Tibial nerve (tissue), 4 donors: ENCODE data around the gene SETD1A. TPM values are rescaled to one million over a fixed set of nuclear protein-coding genes. Genes with fewer than 3 reads are reported as not detected.

Experiments used
- DNase-seq, 2 donors: peaks; one replicate each; pipeline ENCODE4 v3.0.0-alpha.2; 2019; ENCODE audit warnings: low spot score in 2 of 2
- H3K27ac ChIP-seq, 4 donors: fragments of 200-600 bp; sonication (generic) in 3 of 4; one replicate each; pipeline ENCODE4 v1.5.1; 2017 to 2019; ENCODE audit warnings: mild to moderate bottlenecking in 1 of 4
- H3K27me3 ChIP-seq, 2 donors: fragments of 200-600 bp; sonication (generic) in 1 of 2; one replicate each; pipeline versions ENCODE4 v1.5.1 to v1.6.0; 2017 to 2019
- H3K36me3 ChIP-seq, 3 donors: fragments of 200-600 bp; sonication (generic); one replicate each; pipeline ENCODE4 v1.5.1; 2018 to 2019
- H3K4me1 ChIP-seq, 4 donors: fragments of 200-600 bp; sonication (generic) in 3 of 4; one replicate each; pipeline ENCODE4 v1.5.1; 2017 to 2019
- H3K4me3 ChIP-seq, 4 donors: fragments of 200-600 bp; sonication (generic) in 3 of 4; one replicate each; pipeline ENCODE4 v1.5.1; 2017 to 2019; ENCODE audit warnings: mild to moderate bottlenecking in 1 of 4, moderate library complexity in 1 of 4
- H3K9me3 ChIP-seq, 4 donors: fragments of 200-600 bp; sonication (generic) in 3 of 4; one replicate each; pipeline ENCODE4 v1.5.1; 2017 to 2019
- CTCF ChIP-seq, 5 experiments: fragments of 200-600 bp in 3 of 5; fragments of 450-650 bp in 2 of 5; sonication (generic) in 3 of 5; IDR thresholded peaks; one replicate each; pipeline ENCODE4 v1.5.1; 2016 to 2019; ENCODE audit warnings: antibody characterized with exemption in 5 of 5, mild to moderate bottlenecking in 3 of 5, moderate library complexity in 2 of 5
- EP300 ChIP-seq, 2 donors: sonication (generic); formaldehyde crosslinking; IDR thresholded peaks; one replicate each; pipeline ENCODE4 v1.6.1; 2017; ENCODE audit warnings: antibody characterized with exemption in 2 of 2, mild to moderate bottlenecking in 1 of 2
- POLR2A ChIP-seq, 2 donors: fragments of 450-650 bp; IDR thresholded peaks; one replicate each; pipeline ENCODE4 v1.6.1; 2017; ENCODE audit warnings: antibody characterized with exemption in 2 of 2, mild to moderate bottlenecking in 2 of 2, moderate library complexity in 2 of 2
- WGBS, 2 donors: methylation state at CpG; one replicate each; pipeline ENCODE4 v1.1.5; 2018; 5-methylcytosine and 5-hydroxymethylcytosine counted together
- total RNA-seq, 4 donors: library from RNA; depleted of rRNA; stranded (reverse); fragments of >200 nt; gene quantifications; one replicate each; pipeline ENCODE4 v1.1.0, GENCODE V29; 2016

SETD1A gene
- total RNA-seq, 4 donors from 2014 or later: 7.9 to 17.1 (median 10.7) TPM

DNA sequence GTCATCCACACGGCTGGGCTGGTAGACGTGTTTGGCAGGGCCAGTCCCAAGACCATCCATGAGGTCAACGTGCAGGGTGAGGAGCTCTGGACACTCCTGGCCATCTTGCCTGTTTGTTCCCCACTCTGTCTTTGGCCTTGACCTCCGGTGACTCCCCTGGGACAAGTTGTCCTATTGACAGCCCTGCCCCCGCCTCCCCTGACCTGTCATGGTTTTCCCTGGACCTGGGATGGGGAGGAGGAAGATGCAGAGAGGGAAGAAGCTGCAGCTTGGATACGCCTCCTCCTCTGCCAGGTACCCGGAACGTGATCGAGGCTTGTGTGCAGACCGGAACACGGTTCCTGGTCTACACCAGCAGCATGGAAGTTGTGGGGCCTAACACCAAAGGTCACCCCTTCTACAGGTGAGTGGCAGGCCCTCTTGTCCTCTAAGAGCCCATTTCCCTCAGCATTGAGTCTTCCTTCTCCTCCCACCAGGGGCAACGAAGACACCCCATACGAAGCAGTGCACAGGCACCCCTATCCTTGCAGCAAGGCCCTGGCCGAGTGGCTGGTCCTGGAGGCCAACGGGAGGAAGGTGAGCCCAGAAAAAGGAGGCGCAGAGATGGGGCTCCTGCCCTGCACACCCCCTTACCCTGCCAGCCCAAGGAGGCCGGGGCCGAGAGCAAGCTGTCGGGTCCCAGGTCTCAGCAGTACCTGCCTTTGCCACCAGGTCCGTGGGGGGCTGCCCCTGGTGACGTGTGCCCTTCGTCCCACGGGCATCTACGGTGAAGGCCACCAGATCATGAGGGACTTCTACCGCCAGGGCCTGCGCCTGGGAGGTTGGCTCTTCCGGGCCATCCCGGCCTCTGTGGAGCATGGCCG lies 28.8 kb downstream of the SETD1A start:
- Histone ChIP-seq H3K27me3 (no peaks in the 10 kb centered on the region), H3K4me3 (no peak overlapping the region), H3K36me3 (peaks cover 0 to 65% (median 6%) of the 10 kb centered on the region in 3 donors), H3K9me3 (no peaks in the 10 kb centered on the region), H3K4me1 (peaks cover 0 to 29% (median 11%) of the 10 kb centered on the region in 4 donors), H3K27ac (peak overlapping the region in 2 of 4 donors; percentile 14 to 84)
- 88 to 90% methylated on average over 25 to 29 of the region's 29 CpGs for WGBS, 2 donors
- TF ChIP-seq CTCF (IDR thresholded peaks at IDR 0.05) (peak in 1 of 5 experiments; percentile 15), EP300 (IDR thresholded peaks at IDR 0.05) (no peak), POLR2A (IDR thresholded peaks at IDR 0.05) (no peak)
- DNase-seq: no peak

- no peak for TF ChIP-seq CTCF (IDR thresholded peaks at IDR 0.05)
- TF ChIP-seq POLR2A (IDR thresholded peaks at IDR 0.05): no peak
- no peak for TF ChIP-seq EP300 (IDR thresholded peaks at IDR 0.05)
- H3K36me3 ChIP-seq: peaks cover 0 to 52% (median 0%) of the 10 kb centered on the region in 3 donors
These were observed 30.1 kb downstream of the SETD1A start for GRCh38 chr16:30987581-30988190.

GRCh38 chr16:30989469-30990047 lies 32.0 kb downstream of the SETD1A start:
- Histone ChIP-seq H3K4me1 (peaks cover 0 to 22% (median 11%) of the 10 kb centered on the region in 4 donors), H3K36me3 (peaks cover 0 to 33% (median 0%) of the 10 kb centered on the region in 3 donors), H3K27me3 (no peaks in the 10 kb centered on the region), H3K4me3 (no peak overlapping the region), H3K27ac (no peak overlapping the region), H3K9me3 (no peaks in the 10 kb centered on the region)
- WGBS, 2 donors: 80 to 85% methylated on average over 23 of the region's 23 CpGs
- no peak for DNase-seq
- TF ChIP-seq CTCF (IDR thresholded peaks at IDR 0.05) (no peak), EP300 (IDR thresholded peaks at IDR 0.05) (no peak), POLR2A (IDR thresholded peaks at IDR 0.05) (no peak)

More at GRCh38 chr16:30987581-30988190, 30.1 kb downstream of the SETD1A start:
- Histone ChIP-seq H3K27me3 (no peaks in the 10 kb centered on the region), H3K4me3 (no peak overlapping the region), H3K9me3 (no peaks in the 10 kb centered on the region), H3K4me1 (peaks cover 0 to 29% (median 11%) of the 10 kb centered on the region in 4 donors), H3K27ac (no peak overlapping the region)
- DNase-seq: no peak
- 92 to 100% methylated on average over 18 to 27 of the region's 30 CpGs for WGBS, 2 donors

DNA sequence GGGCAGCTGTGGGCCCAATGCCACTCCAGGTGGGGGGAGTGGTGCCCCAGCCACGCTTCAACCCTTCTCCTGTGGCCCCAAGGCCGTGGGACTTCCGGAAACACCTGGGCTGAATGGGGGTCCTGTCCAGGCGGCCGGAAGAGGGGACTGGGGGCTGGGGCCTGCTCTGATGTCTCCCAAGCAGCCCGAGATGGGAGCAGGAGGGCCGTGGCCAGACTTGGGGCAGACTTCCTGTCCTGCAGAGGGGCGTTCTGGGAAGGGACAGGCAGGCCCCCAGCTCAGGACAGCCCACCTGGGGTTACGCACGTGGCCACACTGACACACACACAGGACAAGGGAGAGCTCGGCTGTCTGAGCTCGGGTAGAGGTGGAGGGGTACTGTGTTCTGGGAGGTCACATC lies 32.6 kb downstream of the SETD1A start:
- no peak for DNase-seq

More for the DNA sequence above, 32.6 kb downstream of the SETD1A start:
- TF ChIP-seq EP300 (IDR thresholded peaks at IDR 0.05) (no peak), CTCF (IDR thresholded peaks at IDR 0.05) (no peak), POLR2A (IDR thresholded peaks at IDR 0.05) (no peak)
- Histone ChIP-seq H3K36me3 (peaks cover 0 to 30% (median 0%) of the 10 kb centered on the region in 3 donors), H3K27me3 (no peaks in the 10 kb centered on the region), H3K9me3 (no peaks in the 10 kb centered on the region), H3K4me3 (no peak overlapping the region), H3K4me1 (peaks cover 0 to 17% (median 8%) of the 10 kb centered on the region in 4 donors), H3K27ac (no peak overlapping the region)
- WGBS, 2 donors: 40 to 56% methylated on average over 1 to 8 of the region's 12 CpGs
